GM18951 (cell line): ENCODE measurements around the gene SNHG17.
"Not testable (repeated sequence)": the region's sequence is repeated elsewhere in the genome, so short reads cannot be mapped to it uniquely, and the experiment has no call there.

ENCODE experiments used
- POLR2A ChIP-seq: IDR thresholded peaks from 4 replicates; pipeline ENCODE4 v1.6.1; 2011; ENCODE audit warnings: mild to moderate bottlenecking; ENCODE audit not compliant: insufficient read length, insufficient read depth; ENCODE audit errors: extremely low read depth
- in situ Hi-C: fragments of 300-500 bp; cut with MboI; formaldehyde crosslinking; loops from one replicate; pipeline ENCODE4 v1.12.0; 2022; ENCODE audit warnings: low sequenced_read_pairs, mixed read lengths, inconsistent platforms; ENCODE audit not compliant: unreplicated experiment

The SNHG17 gene

DNA sequence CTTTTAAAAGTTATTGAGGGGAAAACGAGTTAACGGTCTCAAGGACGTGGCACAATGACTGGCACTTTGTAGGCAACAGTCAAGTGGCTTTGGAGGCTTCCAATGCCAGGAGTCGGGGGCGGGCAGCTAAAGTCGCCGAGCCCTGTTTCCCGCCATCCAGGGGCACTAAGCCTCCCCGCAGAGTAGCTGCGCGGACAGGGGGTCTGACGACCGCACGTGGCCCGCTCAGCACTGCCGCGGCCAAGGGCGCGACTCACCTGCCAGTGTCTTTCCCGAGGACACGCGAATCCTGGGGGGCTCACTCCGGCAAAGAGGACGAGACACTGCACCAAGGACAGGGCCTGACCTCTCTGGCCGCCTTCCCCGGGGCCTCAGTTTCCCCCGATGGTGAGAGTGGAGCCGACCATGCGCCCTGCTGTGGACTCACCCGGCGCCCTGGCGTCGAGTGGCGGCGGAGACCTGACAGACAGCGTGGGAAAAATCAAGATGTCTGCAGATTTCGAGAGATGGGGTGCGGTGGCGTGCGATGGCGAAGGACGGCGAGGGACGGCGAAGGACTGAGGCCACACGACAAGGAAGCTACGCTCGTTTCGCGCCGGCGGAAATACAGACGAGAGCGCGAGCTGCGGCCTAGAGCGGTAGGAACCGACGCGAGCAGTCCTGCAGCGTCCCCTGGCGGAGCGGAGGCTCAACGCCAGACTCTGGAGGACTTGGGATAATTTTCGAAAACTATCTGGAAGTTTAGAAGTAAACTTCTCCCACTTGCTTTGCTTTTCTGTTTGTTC, at the start of gene SNHG17:
SNHG17 (minus strand) TSS at position 559 of the 785 bp plus-strand sequence.
- peak; percentile 98 for TF ChIP-seq POLR2A
- in situ Hi-C loops, result no loop called here

GRCh38 chr20:38479596-38479995, 44.5 kb upstream of the SNHG17 start:
- in situ Hi-C loops, result no loop called here
- TF ChIP-seq POLR2A, result no peak

GRCh38 chr20:38477747-38478146, 42.6 kb upstream of the SNHG17 start:
- in situ Hi-C loops, result no loop called here
- no peak for TF ChIP-seq POLR2A

DNA sequence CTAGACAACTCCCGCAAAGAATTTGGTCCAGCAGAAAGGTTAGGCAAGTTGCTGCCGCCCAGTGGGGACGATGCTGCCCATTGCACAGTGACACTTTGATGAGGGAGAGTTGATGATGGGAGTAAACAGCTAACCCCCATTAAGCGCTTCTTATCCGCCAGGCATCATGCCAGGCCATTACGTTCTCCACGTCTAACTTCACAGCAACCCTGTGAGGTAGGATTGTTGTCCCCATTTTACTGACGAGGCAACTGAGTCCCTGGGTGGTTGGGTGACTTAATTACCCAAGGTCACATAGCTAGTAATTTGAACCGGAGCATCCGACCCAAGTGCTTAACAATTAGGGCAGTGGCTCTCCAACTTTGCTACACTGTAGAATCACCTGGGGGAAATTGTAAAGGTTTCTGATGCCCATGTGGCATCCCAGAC, 38.3 kb upstream of the SNHG17 start:
- in situ Hi-C loops, result no loop called here
- TF ChIP-seq POLR2A, result no peak

DNA sequence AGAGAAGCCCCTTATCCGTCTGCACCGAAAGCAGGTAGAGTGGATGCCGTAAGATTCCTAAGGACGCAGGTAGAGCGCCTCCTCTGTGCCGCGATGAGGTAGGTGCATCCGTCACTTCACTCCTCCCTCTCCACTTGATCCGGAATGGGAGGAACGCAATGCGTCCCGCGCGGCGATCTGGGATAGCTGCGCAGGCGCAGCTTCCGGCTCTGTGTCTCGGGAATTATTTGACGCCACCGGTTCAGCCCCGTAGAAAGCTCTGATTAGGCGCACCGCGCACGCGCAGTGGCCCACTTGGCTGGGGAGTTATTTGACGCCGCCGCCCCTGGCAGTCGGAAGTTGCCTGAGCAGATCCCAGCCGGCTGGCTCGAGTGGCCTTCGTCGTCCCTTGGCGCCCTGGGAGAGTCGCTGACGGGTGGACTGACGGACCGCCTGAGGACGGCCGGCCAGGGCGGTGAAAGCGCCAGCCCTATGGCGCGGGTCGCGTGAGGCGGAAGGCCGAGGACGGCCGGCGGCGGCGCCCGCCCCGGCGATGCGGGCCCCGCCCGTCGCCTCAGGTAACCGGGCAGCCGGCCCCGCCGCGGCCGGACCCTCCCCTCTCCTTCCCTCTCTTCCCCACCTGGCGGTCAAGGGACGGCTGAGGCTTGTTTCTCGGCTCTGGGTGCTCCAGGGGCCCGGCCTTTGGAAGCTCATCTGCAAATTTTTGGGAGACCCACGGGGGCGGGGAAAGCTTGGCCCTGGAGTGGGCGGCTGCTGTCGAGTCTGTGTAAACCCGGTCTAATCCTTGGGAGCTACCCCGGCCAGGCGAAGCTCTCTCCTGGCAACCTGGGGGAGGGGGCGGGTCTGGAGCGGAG, 37.6 kb upstream of the SNHG17 start, which contains the start of gene RALGAPB:
RALGAPB (plus strand) TSS at position 331 of the 854 bp plus-strand sequence. CDS start 15,590 bp downstream, outside the sequence.
- in situ Hi-C loops, result no loop called here
- peak; percentile 83 for TF ChIP-seq POLR2A

GRCh38 chr20:38471987-38472512, 36.9 kb upstream of the SNHG17 start:
- TF ChIP-seq POLR2A, result no peak
- in situ Hi-C loops, result no loop called here

DNA sequence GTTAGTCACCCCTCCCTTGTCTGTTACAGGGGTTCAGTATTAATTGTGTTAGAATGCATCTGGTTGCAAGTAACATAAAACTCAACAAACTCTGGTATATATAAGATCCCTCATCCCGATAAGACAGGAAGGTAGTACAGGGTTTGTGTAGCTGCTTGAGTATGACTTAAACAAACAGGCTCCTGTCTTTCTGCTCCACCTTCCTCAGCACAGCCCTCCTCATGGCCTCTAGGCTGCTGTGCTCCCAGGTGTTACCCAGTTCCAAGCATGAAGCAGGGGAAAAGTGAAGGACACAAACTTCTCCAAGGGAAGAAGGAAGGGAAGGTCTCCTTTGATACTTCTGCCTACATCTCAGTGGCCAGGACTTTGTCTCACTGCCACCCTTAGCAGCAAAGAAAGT, 36.1 kb upstream of the SNHG17 start:
- in situ Hi-C loops, result no loop called here
- TF ChIP-seq POLR2A, result no peak

GRCh38 chr20:38466983-38467382, 31.9 kb upstream of the SNHG17 start:
- no peak for TF ChIP-seq POLR2A
- in situ Hi-C loops, result no loop called here

DNA sequence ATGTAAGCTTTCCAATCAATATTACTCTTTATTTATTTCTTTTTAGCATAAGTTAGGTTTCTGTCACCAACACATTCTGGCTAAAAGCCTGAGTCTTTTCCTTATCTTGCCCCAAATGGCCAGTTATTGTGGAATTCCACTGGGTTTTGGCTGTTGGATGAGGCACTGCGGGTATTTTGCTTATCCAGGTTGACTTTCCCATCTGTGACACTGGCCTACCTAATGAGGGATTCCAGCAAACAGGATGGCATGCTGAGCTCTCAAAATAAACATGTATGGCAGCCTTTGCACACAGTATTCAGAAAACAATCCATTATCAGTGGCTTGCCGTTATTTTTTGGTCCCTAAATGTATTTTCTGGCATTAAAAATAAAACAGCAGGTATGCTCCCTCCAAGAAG, 31.0 kb upstream of the SNHG17 start:
- no peak for TF ChIP-seq POLR2A

GRCh38 chr20:38461569-38461968, 26.4 kb upstream of the SNHG17 start:
- in situ Hi-C loops, result not testable (repeated sequence)

More for the DNA sequence above, 31.0 kb upstream of the SNHG17 start:
- in situ Hi-C loops, result no loop called here

GRCh38 chr20:38461167-38461566, 26.0 kb upstream of the SNHG17 start:
- in situ Hi-C loops, result not testable (repeated sequence)

DNA sequence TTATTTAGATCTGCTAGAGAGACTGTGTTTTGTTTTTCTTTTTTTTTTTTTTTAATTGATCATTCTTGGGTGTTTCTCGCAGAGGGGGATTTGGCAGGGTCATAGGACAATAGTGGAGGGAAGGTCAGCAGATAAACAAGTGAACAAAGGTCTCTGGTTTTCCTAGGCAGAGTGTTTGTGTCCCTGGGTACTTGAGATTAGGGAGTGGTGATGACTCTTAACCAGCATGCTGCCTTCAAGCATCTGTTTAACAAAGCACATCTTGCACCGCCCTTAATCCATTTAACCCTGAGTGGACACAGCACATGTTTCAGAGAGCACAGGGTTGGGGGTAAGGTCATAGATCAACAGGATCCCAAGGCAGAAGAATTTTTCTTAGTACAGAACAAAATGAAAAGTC, 25.5 kb upstream of the SNHG17 start:
- in situ Hi-C loops, result not testable (repeated sequence)

DNA sequence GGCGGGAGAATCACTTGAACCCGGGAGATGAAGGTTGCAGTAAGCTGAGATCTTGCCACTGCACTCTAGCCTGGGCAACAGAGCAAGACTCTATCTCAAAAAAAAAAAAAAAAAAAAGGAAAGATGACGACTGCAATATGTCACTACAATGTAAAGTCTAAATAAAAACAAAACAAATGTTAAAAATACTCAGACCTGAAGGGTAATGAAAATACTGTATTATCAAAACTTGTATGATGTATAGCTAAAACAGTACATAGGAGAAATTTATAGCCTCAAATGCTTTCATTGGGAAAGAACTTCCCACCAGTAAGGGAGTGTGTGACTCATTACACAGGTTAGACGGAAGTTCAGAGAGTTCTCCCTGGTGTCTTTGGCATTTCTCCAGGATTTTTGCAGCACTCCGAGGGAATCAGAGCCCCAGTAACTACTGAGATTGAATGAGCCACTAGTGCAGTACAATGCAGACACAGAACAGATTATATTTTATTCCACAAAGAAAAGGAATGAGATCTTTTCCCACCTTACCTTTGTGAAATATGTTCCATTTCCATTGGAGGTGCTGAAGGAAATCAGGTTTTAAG, 25.0 kb upstream of the SNHG17 start:
- no peak for TF ChIP-seq POLR2A
- in situ Hi-C loops, result no loop called here

DNA sequence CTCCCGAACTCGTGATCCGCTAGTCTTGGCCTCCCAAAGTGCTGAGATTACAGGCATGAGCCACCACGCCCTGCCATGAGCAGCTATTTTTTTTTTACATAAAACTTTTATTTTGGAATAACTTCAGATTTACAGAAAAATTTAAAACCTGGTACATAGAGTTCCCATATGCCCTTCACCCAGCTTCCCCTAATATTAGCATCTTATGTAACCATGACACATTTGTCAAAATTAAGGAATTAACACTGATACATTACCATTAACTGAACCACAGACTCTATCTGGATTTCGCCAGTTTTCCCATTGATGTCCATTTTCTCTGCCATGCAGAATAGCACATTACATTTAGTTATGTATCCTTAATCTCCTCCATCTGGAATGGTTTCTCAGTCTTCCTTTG, 23.2 kb upstream of the SNHG17 start:
- no peak for TF ChIP-seq POLR2A
- in situ Hi-C loops, result no loop called here
